Body of pancreas (tissue), 4 donors: ENCODE data around the gene BBX.

Experiments
- POLR2A ChIP-seq, 3 donors: fragments of 450-650 bp; IDR thresholded peaks; one replicate each; pipeline ENCODE4 v1.6.1; 2016; ENCODE audit warnings: antibody characterized with exemption in 3 of 3, mild to moderate bottlenecking in 2 of 3
- TF ChIP-seq, protein P1 (sequence below), 7 experiments: fragments of 450-650 bp in 4 of 7; fragments of 200-600 bp in 3 of 7; sonication (generic) in 3 of 7; IDR thresholded peaks; one replicate each; pipeline ENCODE4 v1.5.1; 2016 to 2019; ENCODE audit warnings: antibody characterized with exemption in 7 of 7

DNA sequence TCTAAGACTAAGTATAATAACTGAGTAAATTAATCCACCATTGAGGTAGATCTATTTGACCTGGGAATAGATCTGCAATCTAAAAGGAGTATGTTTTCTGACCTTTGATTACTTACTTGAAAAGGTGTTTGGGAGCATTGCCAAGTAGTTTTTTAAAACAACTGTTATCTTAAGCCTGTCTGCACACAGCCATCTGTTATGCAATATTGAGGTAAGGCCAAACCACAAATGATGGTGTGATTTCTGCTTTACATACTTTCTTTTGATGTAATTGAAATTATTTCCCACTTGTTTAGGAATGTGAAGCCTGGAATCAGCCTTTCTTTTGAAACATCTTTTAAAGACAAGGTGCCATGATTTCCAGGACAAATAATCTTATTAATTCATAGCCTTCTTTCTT lies 274.0 kb downstream of the BBX start:
- TF ChIP-seq, protein P1, sequence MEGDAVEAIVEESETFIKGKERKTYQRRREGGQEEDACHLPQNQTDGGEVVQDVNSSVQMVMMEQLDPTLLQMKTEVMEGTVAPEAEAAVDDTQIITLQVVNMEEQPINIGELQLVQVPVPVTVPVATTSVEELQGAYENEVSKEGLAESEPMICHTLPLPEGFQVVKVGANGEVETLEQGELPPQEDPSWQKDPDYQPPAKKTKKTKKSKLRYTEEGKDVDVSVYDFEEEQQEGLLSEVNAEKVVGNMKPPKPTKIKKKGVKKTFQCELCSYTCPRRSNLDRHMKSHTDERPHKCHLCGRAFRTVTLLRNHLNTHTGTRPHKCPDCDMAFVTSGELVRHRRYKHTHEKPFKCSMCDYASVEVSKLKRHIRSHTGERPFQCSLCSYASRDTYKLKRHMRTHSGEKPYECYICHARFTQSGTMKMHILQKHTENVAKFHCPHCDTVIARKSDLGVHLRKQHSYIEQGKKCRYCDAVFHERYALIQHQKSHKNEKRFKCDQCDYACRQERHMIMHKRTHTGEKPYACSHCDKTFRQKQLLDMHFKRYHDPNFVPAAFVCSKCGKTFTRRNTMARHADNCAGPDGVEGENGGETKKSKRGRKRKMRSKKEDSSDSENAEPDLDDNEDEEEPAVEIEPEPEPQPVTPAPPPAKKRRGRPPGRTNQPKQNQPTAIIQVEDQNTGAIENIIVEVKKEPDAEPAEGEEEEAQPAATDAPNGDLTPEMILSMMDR (IDR thresholded peaks at IDR 0.05) = no peak
- TF ChIP-seq POLR2A (IDR thresholded peaks at IDR 0.05) = no peak
